ENCODE measurements around the gene FBP2. TPM values are rescaled to one million over a fixed set of nuclear protein-coding genes. Genes with fewer than 3 reads are reported as not detected.

The FBP2 gene
- total and polyA plus RNA-seq, 12 donors = 0.15 to 4.6 (median 0.37) TPM; not detected in 1

- Histone ChIP-seq H3K9me3 (replicated peaks in 1 of 3) (no peaks in the 10 kb centered on the region), H3K4me3 (no peak overlapping the region), H3K36me3 (replicated peaks in 1 of 2) (no peaks in the 10 kb centered on the region), H3K27ac (no peak overlapping the region), H3K27me3 (no peaks in the 10 kb centered on the region), H3K4me1 (replicated peaks in 1 of 2) (no peaks in the 10 kb centered on the region)
- intact Hi-C loops (cut with DNase I) = no loop called here
- 82 to 88% (median 86%) methylated on average over 10 of the region's 10 CpGs for WGBS, 4 donors
- DNase-seq = no peak
- TF ChIP-seq POLR2A (IDR thresholded peaks at IDR 0.05) (no peak), CTCF (IDR thresholded peaks at IDR 0.05) (no peak)
These were observed 60.0 kb downstream of the FBP2 start for GRCh38 chr9:94533601-94534000.

DNA sequence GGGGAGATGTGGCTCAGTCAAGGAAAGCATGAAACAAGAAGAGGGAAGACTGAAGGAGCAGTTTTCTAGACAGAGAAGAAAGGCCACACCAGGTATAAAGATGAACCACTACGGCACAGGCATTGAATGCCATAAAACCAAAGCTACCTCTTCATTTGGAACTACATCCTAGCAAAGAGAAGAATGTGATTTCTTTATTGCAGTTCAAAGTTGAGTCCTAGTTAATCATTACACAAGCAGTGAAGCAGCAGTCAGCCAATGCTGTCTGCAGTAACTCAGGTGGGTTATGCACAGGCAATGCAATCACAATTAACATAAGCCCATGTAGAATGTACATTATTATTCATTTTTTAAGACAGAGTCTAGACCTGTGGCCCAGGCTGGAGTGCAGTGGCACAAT is 60.5 kb downstream of the FBP2 start:
- H3K36me3 ChIP-seq (replicated peaks in 1 of 2) = no peaks in the 10 kb centered on the region
- H3K27me3 ChIP-seq = no peaks in the 10 kb centered on the region
- no peaks in the 10 kb centered on the region for H3K9me3 ChIP-seq (replicated peaks in 1 of 3)
- no peak for DNase-seq
- no peaks in the 10 kb centered on the region for H3K4me1 ChIP-seq (replicated peaks in 1 of 2)
- no peak overlapping the region for H3K4me3 ChIP-seq
- TF ChIP-seq POLR2A (IDR thresholded peaks at IDR 0.05) (no peak), CTCF (IDR thresholded peaks at IDR 0.05) (no peak)
- intact Hi-C loops (cut with DNase I) = no loop called here
- no peak overlapping the region for H3K27ac ChIP-seq
- 90 to 93% (median 90%) methylated on average over 1 of the region's 1 CpG for WGBS, 4 donors

DNA sequence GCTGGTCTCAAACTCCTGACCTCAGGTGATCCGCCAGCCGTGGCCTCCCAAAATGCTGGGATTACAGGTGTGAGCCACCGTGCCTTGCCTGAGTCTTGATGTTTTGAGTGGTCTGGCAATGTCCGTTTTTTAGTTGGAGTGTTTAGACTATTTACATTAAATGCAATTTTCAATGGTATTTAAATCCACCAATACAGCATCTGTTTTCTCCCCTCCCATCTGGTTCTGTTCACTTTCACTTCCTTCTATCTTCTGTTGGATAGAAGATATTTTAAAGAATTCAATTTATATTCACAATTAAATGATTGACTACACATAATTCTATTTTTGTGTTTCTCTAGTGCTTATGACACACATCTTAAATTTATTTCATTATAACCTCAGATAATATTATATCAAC is 64.7 kb downstream of the FBP2 start:
- H3K36me3 ChIP-seq (replicated peaks in 1 of 2) = no peaks in the 10 kb centered on the region
- H3K9me3 ChIP-seq (replicated peaks in 1 of 3) = no peaks in the 10 kb centered on the region
- no peaks in the 10 kb centered on the region for H3K27me3 ChIP-seq
- no peak overlapping the region for H3K4me3 ChIP-seq
- TF ChIP-seq CTCF (IDR thresholded peaks at IDR 0.05) (no peak), POLR2A (IDR thresholded peaks at IDR 0.05) (no peak)
- no peaks in the 10 kb centered on the region for H3K4me1 ChIP-seq (replicated peaks in 1 of 2)
- H3K27ac ChIP-seq = no peak overlapping the region
- intact Hi-C loops (cut with DNase I) = no loop called here
- 83 to 95% (median 88%) methylated on average over 4 of the region's 4 CpGs for WGBS, 4 donors
- no peak for DNase-seq

- 60 to 73% (median 63%) methylated on average over 1 of the region's 1 CpG; no CpG with 5 or more reads in 1 of the 4 donors for WGBS, 4 donors
- Histone ChIP-seq H3K4me1 (replicated peaks in 1 of 2) (no peaks in the 10 kb centered on the region), H3K4me3 (no peak overlapping the region), H3K27ac (no peak overlapping the region), H3K27me3 (no peaks in the 10 kb centered on the region), H3K36me3 (replicated peaks in 1 of 2) (no peaks in the 10 kb centered on the region), H3K9me3 (replicated peaks in 1 of 3) (no peaks in the 10 kb centered on the region)
- TF ChIP-seq POLR2A (IDR thresholded peaks at IDR 0.05) = no peak
- no peak for TF ChIP-seq CTCF (IDR thresholded peaks at IDR 0.05)
- no peak for DNase-seq
- intact Hi-C loops (cut with DNase I) = no loop called here
These were observed 66.7 kb downstream of the FBP2 start for GRCh38 chr9:94526951-94527350.

All from adrenal gland (tissue), 12 donors.